Astrocyte of the spinal cord (primary cell): ENCODE data around the gene MARVELD3.

Experiments used
- DNase-seq: peaks from one replicate; pipeline ENCODE4 v3.0.0; 2011; ENCODE audit warnings: low read depth, low spot score
- H3K4me3 ChIP-seq: 2 replicates; pipeline ENCODE4 v1.5.1; 2011; ENCODE audit warnings: low read depth, mild to moderate bottlenecking, low read length, moderate library complexity
- CTCF ChIP-seq: IDR thresholded peaks from 2 replicates; pipeline ENCODE4 v1.5.1; 2012; ENCODE audit warnings: low read depth, mild to moderate bottlenecking, low read length, inconsistent platforms
- in situ Hi-C: cut with HindIII; loops from 2 replicates; pipeline ENCODE4 v1.10.0; 2017; ENCODE audit warnings: low sequenced_read_pairs

MARVELD3 gene

GRCh38 chr16:71635632-71636031 is 9.6 kb downstream of the MARVELD3 start:
- no peak for TF ChIP-seq CTCF
- in situ Hi-C loops = no loop called here
- no peak for DNase-seq
- H3K4me3 ChIP-seq = no peak overlapping the region

GRCh38 chr16:71637398-71637797 is 11.4 kb downstream of the MARVELD3 start:
- in situ Hi-C loops = no loop called here
- peak; percentile 90 for DNase-seq
- no peak overlapping the region for H3K4me3 ChIP-seq
- no peak for TF ChIP-seq CTCF

GRCh38 chr16:71645450-71645849 is 19.5 kb downstream of the MARVELD3 start:
- H3K4me3 ChIP-seq = no peak overlapping the region
- in situ Hi-C loops = no loop called here
- peak; percentile 63 for TF ChIP-seq CTCF
- peak; percentile 25 for DNase-seq

GRCh38 chr16:71647391-71647790 is 21.4 kb downstream of the MARVELD3 start:
- in situ Hi-C loops = no loop called here

GRCh38 chr16:71648162-71648561 is 22.2 kb downstream of the MARVELD3 start:
- no peak for DNase-seq
- in situ Hi-C loops = no loop called here
- no peak for TF ChIP-seq CTCF

More at GRCh38 chr16:71647391-71647790, 21.4 kb downstream of the MARVELD3 start:
- no peak for TF ChIP-seq CTCF
- no peak overlapping the region for H3K4me3 ChIP-seq
- no peak for DNase-seq

GRCh38 chr16:71648921-71649320 is 22.9 kb downstream of the MARVELD3 start:
- no peak for DNase-seq
- H3K4me3 ChIP-seq = no peak overlapping the region
- in situ Hi-C loops = no loop called here
- peak; percentile 55 for TF ChIP-seq CTCF

More at GRCh38 chr16:71648162-71648561, 22.2 kb downstream of the MARVELD3 start:
- no peak overlapping the region for H3K4me3 ChIP-seq

- H3K4me3 ChIP-seq = no peak overlapping the region
- DNase-seq = no peak
- in situ Hi-C loops = no loop called here
- no peak for TF ChIP-seq CTCF
Observed at GRCh38 chr16:71649704-71650103, 23.7 kb downstream of the MARVELD3 start.
